Nephron progenitor cell (in vitro differentiated cells): ENCODE measurements around the gene LAMC3.

ENCODE experiments used
- DNase-seq: peaks from one replicate; pipeline ENCODE4 v3.0.0; 2021
- H3K27ac Mint-ChIP-seq: 2 replicates; pipeline ENCODE4 v1.8.0; 2021; ENCODE audit warnings: mild to moderate bottlenecking, moderate library complexity, mixed read lengths
- H3K27me3 Mint-ChIP-seq: 2 replicates; pipeline ENCODE4 v1.8.0; 2021; ENCODE audit warnings: mild to moderate bottlenecking, low read depth, mixed read lengths; ENCODE audit not compliant: poor library complexity
- H3K36me3 Mint-ChIP-seq: 2 replicates; pipeline ENCODE4 v1.8.0; 2021; ENCODE audit warnings: low read depth, mixed read lengths
- H3K4me1 Mint-ChIP-seq: 2 replicates; pipeline ENCODE4 v1.8.0; 2021; ENCODE audit warnings: mixed read lengths
- H3K4me3 Mint-ChIP-seq: 2 replicates; pipeline ENCODE4 v1.8.0; 2021; ENCODE audit warnings: mild to moderate bottlenecking, moderate library complexity, mixed read lengths
- H3K9me3 Mint-ChIP-seq: 2 replicates; pipeline ENCODE4 v1.8.0; 2021; ENCODE audit warnings: mild to moderate bottlenecking, moderate library complexity, mixed read lengths
- TF ChIP-seq, protein P1 (sequence below): fragments of 200-600 bp; sonication (generic); IDR thresholded peaks from 2 replicates; pipeline ENCODE4 v1.5.0; 2021; ENCODE audit warnings: antibody characterized with exemption

The LAMC3 gene

DNA sequence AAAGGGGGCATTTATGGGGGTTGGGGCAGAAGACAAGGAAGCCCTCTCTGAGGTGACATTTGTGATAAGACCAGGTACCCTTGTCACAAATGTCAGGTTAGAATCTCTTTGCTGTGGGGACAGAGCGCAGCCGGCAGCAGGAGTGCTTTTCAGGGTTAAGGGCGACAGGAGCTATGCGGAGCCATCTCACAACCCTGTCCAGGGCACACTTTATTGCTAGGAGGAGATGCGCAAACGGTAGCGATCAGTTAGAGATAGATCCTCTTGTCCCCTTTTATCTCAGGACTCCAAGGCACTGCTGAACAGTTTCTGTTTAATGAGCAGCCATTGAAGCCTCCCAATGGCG lies 438 bp upstream of the LAMC3 start:
- DNase-seq: no peak
- Mint-ChIP-seq H3K4me1 (peaks cover 26% of the 10 kb centered on the region), H3K4me3 (peak overlapping the region; percentile 50), H3K27me3 (peaks cover 57% of the 10 kb centered on the region), H3K27ac (no peak overlapping the region), H3K36me3 (no peaks in the 10 kb centered on the region), H3K9me3 (peaks cover 15% of the 10 kb centered on the region)
- TF ChIP-seq, protein P1, sequence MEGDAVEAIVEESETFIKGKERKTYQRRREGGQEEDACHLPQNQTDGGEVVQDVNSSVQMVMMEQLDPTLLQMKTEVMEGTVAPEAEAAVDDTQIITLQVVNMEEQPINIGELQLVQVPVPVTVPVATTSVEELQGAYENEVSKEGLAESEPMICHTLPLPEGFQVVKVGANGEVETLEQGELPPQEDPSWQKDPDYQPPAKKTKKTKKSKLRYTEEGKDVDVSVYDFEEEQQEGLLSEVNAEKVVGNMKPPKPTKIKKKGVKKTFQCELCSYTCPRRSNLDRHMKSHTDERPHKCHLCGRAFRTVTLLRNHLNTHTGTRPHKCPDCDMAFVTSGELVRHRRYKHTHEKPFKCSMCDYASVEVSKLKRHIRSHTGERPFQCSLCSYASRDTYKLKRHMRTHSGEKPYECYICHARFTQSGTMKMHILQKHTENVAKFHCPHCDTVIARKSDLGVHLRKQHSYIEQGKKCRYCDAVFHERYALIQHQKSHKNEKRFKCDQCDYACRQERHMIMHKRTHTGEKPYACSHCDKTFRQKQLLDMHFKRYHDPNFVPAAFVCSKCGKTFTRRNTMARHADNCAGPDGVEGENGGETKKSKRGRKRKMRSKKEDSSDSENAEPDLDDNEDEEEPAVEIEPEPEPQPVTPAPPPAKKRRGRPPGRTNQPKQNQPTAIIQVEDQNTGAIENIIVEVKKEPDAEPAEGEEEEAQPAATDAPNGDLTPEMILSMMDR: no peak

- no peak overlapping the region for H3K4me3 Mint-ChIP-seq
- peaks cover 36% of the 10 kb centered on the region for H3K4me1 Mint-ChIP-seq
- no peak overlapping the region for H3K27ac Mint-ChIP-seq
- no peaks in the 10 kb centered on the region for H3K36me3 Mint-ChIP-seq
- H3K9me3 Mint-ChIP-seq: no peaks in the 10 kb centered on the region
- DNase-seq: no peak
- peaks cover 53% of the 10 kb centered on the region for H3K27me3 Mint-ChIP-seq
- TF ChIP-seq, protein P1: no peak
These were observed 1.7 kb downstream of the LAMC3 start for GRCh38 chr9:131010482-131011273.

GRCh38 chr9:131011274-131012022 lies 2.5 kb downstream of the LAMC3 start:
- Mint-ChIP-seq H3K4me3 (no peak overlapping the region), H3K36me3 (no peaks in the 10 kb centered on the region), H3K27me3 (peaks cover 53% of the 10 kb centered on the region), H3K9me3 (no peaks in the 10 kb centered on the region), H3K4me1 (peaks cover 43% of the 10 kb centered on the region), H3K27ac (no peak overlapping the region)
- no peak for DNase-seq
- TF ChIP-seq, protein P1: no peak

GRCh38 chr9:131012023-131012334 lies 3.0 kb downstream of the LAMC3 start:
- Mint-ChIP-seq H3K27me3 (peaks cover 51% of the 10 kb centered on the region), H3K4me3 (no peak overlapping the region), H3K4me1 (peaks cover 49% of the 10 kb centered on the region), H3K36me3 (no peaks in the 10 kb centered on the region), H3K9me3 (no peaks in the 10 kb centered on the region), H3K27ac (no peak overlapping the region)
- TF ChIP-seq, protein P1: no peak
- DNase-seq: no peak

DNA sequence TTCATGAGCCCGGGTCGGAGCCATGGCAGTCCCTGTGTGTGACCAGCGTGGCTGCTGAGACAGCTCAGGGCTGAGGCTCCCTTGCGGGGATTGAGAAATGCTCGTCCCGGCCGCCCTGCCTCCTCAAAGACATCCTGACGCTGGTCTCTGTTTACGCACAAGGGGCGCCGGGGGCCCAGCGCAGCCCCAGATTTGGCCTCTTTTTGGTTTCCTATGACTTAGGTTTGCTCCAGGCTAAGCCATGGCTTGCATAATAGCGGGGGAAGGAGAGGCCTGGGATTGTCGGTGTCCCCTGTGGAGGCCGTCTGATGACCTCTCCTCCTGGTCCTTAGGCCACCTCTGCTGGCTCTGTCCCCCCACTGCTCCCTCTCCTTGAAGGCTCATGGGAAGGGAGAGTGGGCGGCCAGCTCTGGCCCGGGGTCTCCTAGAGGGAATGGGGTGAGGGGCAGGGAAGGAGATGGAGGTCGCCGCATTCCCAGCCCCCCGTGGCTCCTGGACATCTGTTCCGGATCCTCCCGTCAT lies 3.5 kb downstream of the LAMC3 start:
- H3K4me3 Mint-ChIP-seq: no peak overlapping the region
- H3K36me3 Mint-ChIP-seq: no peaks in the 10 kb centered on the region
- no peak for DNase-seq
- no peaks in the 10 kb centered on the region for H3K9me3 Mint-ChIP-seq
- TF ChIP-seq, protein P1: no peak
- H3K4me1 Mint-ChIP-seq: peaks cover 52% of the 10 kb centered on the region
- no peak overlapping the region for H3K27ac Mint-ChIP-seq
- H3K27me3 Mint-ChIP-seq: peaks cover 47% of the 10 kb centered on the region
